DOHH2 (cell line): ENCODE data around the gene TDRD12.

Experiments
- EZH2phosphoT487 ChIP-seq: fragments of 200-600 bp; sonication (generic); IDR thresholded peaks from 2 replicates; pipeline ENCODE4 v1.6.1; 2017; ENCODE audit warnings: borderline replicate concordance, mild to moderate bottlenecking, antibody characterized with exemption, low read length, moderate library complexity, mixed read lengths
- TF ChIP-seq, protein P1 (sequence below): fragments of 200-600 bp; sonication (generic); IDR thresholded peaks from one replicate; pipeline ENCODE4 v1.5.1; 2014; ENCODE audit warnings: antibody characterized with exemption, mild to moderate bottlenecking, low read depth, low read length; ENCODE audit not compliant: poor library complexity, severe bottlenecking

DNA sequence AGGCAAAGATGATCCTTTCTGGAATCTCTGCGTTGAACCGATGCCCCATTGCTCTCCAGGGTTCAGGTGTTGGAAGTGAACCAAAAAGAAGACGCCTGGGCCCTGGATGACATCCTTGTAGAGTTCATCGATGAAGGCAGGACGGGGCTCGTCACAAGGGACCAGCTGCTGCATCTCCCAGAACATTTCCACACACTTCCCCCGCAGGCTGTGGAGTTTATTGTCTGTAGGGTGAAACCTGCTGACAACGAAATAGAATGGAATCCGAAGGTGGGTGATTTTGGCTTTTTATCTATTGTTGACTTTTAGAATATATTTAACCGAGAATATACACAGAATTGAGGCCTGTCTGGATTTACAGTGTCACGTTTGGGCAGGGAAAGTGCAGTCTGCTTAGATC lies 91.6 kb downstream of the TDRD12 start:
- TF ChIP-seq, protein P1, sequence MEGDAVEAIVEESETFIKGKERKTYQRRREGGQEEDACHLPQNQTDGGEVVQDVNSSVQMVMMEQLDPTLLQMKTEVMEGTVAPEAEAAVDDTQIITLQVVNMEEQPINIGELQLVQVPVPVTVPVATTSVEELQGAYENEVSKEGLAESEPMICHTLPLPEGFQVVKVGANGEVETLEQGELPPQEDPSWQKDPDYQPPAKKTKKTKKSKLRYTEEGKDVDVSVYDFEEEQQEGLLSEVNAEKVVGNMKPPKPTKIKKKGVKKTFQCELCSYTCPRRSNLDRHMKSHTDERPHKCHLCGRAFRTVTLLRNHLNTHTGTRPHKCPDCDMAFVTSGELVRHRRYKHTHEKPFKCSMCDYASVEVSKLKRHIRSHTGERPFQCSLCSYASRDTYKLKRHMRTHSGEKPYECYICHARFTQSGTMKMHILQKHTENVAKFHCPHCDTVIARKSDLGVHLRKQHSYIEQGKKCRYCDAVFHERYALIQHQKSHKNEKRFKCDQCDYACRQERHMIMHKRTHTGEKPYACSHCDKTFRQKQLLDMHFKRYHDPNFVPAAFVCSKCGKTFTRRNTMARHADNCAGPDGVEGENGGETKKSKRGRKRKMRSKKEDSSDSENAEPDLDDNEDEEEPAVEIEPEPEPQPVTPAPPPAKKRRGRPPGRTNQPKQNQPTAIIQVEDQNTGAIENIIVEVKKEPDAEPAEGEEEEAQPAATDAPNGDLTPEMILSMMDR: no peak
- no peak for TF ChIP-seq EZH2phosphoT487
